GM18505 (cell line): ENCODE data around the gene PTTG1IP2.

Experiments
- ATAC-seq: cut with Tn5 transposase; IDR thresholded peaks from one replicate; pipeline ENCODE4 v1.9.1; 2021; ENCODE audit not compliant: unreplicated experiment
- POLR2A ChIP-seq: IDR thresholded peaks from 4 replicates; pipeline ENCODE4 v1.6.1; 2011; ENCODE audit warnings: borderline replicate concordance; ENCODE audit not compliant: insufficient read depth, insufficient read length; ENCODE audit errors: extremely low read depth

PTTG1IP2 gene

GRCh38 chr7:90469554-90469953, at the start of gene PTTG1IP2:
PTTG1IP2 (plus strand) TSS chr7:90469639; CDS start chr7:90469787, 148 bp downstream.
- ATAC-seq = no peak
- TF ChIP-seq POLR2A = no peak

- TF ChIP-seq POLR2A = no peak
- ATAC-seq = no peak
These were observed 47.8 kb upstream of the PTTG1IP2 start for GRCh38 chr7:90421651-90422050.

- ATAC-seq = peak; percentile 89
- TF ChIP-seq POLR2A = no peak
These were observed 44.7 kb upstream of the PTTG1IP2 start for GRCh38 chr7:90424720-90425119.

GRCh38 chr7:90425376-90425775, 44.1 kb upstream of the PTTG1IP2 start:
- TF ChIP-seq POLR2A = no peak
- no peak for ATAC-seq

- no peak for TF ChIP-seq POLR2A
- no peak for ATAC-seq
These were observed 38.6 kb upstream of the PTTG1IP2 start for GRCh38 chr7:90430614-90431460.

GRCh38 chr7:90432752-90433151, 36.7 kb upstream of the PTTG1IP2 start:
- no peak for TF ChIP-seq POLR2A
- no peak for ATAC-seq

GRCh38 chr7:90433221-90433620, 36.2 kb upstream of the PTTG1IP2 start:
- TF ChIP-seq POLR2A = no peak
- no peak for ATAC-seq

- ATAC-seq = no peak
- TF ChIP-seq POLR2A = no peak
These were observed 23.8 kb upstream of the PTTG1IP2 start for GRCh38 chr7:90445633-90446032.

GRCh38 chr7:90446137-90446899, 23.1 kb upstream of the PTTG1IP2 start:
- ATAC-seq = no peak
- no peak for TF ChIP-seq POLR2A

- no peak for ATAC-seq
- no peak for TF ChIP-seq POLR2A
These were observed 16.1 kb upstream of the PTTG1IP2 start for GRCh38 chr7:90453259-90453891.

GRCh38 chr7:90453931-90454330, 15.5 kb upstream of the PTTG1IP2 start:
- ATAC-seq = no peak
- TF ChIP-seq POLR2A = no peak

GRCh38 chr7:90455163-90456030, 14.0 kb upstream of the PTTG1IP2 start:
- no peak for TF ChIP-seq POLR2A
- peak; percentile 78 for ATAC-seq

- no peak for ATAC-seq
- TF ChIP-seq POLR2A = no peak
These were observed 11.3 kb upstream of the PTTG1IP2 start for GRCh38 chr7:90458104-90458503.

- ATAC-seq = no peak
- TF ChIP-seq POLR2A = no peak
These were observed 9.6 kb upstream of the PTTG1IP2 start for GRCh38 chr7:90459888-90460287.
